Stimulated activated CD4-positive, alpha-beta T cell treated with anti-CD3 and anti-CD28 coated beads, Interleukin-4, amount 100 ng/mL, for 1 hour (primary cell): ENCODE results near the gene NFIA.
"Not testable (repeated sequence)": the region's sequence is repeated elsewhere in the genome, so short reads cannot be mapped to it uniquely, and the experiment has no call there.

Experiments used
- DNase-seq: peaks from one replicate; pipeline ENCODE4 v3.0.0-alpha.2; 2020

NFIA gene

GRCh38 chr1:61254634-61255357 is 172.4 kb downstream of the NFIA start:
- no peak for DNase-seq

GRCh38 chr1:61255358-61255703 is 173.0 kb downstream of the NFIA start:
- no peak for DNase-seq

GRCh38 chr1:61259379-61260148 is 177.2 kb downstream of the NFIA start:
- DNase-seq: no peak

GRCh38 chr1:61260171-61260570 is 177.8 kb downstream of the NFIA start:
- no peak for DNase-seq

GRCh38 chr1:61261595-61261994 is 179.2 kb downstream of the NFIA start:
- no peak for DNase-seq

GRCh38 chr1:61263905-61264824 is 181.8 kb downstream of the NFIA start:
- no peak for DNase-seq

GRCh38 chr1:61264825-61265242 is 182.5 kb downstream of the NFIA start:
- DNase-seq: no peak

GRCh38 chr1:61265665-61266064 is 183.3 kb downstream of the NFIA start:
- no peak for DNase-seq

GRCh38 chr1:61266738-61267137 is 184.4 kb downstream of the NFIA start:
- DNase-seq: no peak

GRCh38 chr1:61268546-61269240 is 186.3 kb downstream of the NFIA start:
- DNase-seq: no peak

GRCh38 chr1:61269602-61270001 is 187.2 kb downstream of the NFIA start:
- DNase-seq: no peak

- DNase-seq: no peak
Measured at GRCh38 chr1:61270107-61270506, 187.7 kb downstream of the NFIA start.

- no peak for DNase-seq
Measured at GRCh38 chr1:61270761-61271411, 188.5 kb downstream of the NFIA start.

GRCh38 chr1:61271412-61271789 is 189.0 kb downstream of the NFIA start:
- DNase-seq: no peak

- no peak for DNase-seq
Measured at GRCh38 chr1:61273167-61273705, 190.9 kb downstream of the NFIA start.

GRCh38 chr1:61273861-61274260 is 191.5 kb downstream of the NFIA start:
- DNase-seq: no peak

GRCh38 chr1:61274939-61275338 is 192.6 kb downstream of the NFIA start:
- no peak for DNase-seq

- DNase-seq: no peak
Measured at GRCh38 chr1:61276246-61276645, 193.9 kb downstream of the NFIA start.

- DNase-seq: no peak
Measured at GRCh38 chr1:61277121-61277690, 194.8 kb downstream of the NFIA start.

GRCh38 chr1:61278503-61278902 is 196.1 kb downstream of the NFIA start:
- not testable (repeated sequence) for DNase-seq

GRCh38 chr1:61278966-61279365 is 196.6 kb downstream of the NFIA start:
- no peak for DNase-seq

- no peak for DNase-seq
Measured at GRCh38 chr1:61279570-61279969, 197.2 kb downstream of the NFIA start.
